Measurements from ENCODE around the gene PCSK4.
A peak's percentile ranks its signal among the peaks of the same experiment; 100 is the strongest.
"Not testable (repeated sequence)": the region's sequence is repeated elsewhere in the genome, so short reads cannot be mapped to it uniquely, and the experiment has no call there.

The PCSK4 gene

DNA sequence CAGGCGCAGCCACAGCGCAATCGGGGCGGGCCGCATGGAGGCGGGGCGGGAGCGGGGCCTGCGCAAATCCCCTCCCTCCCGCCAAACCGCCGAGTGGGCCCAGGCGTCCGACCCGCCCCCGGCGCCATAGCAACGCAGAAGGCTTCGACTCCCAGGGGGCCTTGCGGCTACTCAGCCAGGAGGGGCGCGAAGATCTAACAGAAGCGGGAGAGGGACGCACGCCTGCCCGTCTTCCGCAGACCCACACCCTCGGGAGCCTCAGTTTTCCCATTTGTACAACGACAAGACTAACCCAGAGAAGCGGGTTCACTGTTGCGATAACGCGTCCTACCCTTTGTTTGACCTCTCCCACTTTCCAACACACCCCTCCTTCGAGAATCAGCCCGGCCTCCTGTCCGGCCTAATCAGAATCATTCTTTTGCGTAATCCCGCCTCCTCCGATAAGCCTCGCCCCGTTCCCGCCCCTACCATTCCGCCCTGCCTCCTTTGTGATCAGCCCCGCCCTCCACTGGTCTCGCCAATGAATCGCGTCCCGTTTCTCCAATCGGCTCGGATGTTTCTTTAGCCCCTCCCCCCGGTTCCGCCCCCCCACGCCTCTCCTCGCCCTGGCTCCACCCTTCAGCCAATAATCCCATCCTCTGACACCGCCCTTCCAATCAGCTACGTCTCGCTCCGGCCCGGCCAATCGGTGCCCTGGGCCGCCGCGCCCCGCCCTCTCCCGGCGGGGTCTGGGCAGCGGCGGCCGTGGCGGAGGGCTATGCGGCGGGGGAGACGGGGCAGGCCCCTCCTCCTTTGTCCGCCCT is at the start of gene PCSK4:
TSS of gene PCSK4 (minus strand) at position 40 of the 803 bp plus-strand sequence. CDS start at position 36, 4 bp downstream.
- H3K4me3 ChIP-seq (ENCODE audit: low read depth, low read length), result peak within 1 kb of the TSS; percentile 59

DNA sequence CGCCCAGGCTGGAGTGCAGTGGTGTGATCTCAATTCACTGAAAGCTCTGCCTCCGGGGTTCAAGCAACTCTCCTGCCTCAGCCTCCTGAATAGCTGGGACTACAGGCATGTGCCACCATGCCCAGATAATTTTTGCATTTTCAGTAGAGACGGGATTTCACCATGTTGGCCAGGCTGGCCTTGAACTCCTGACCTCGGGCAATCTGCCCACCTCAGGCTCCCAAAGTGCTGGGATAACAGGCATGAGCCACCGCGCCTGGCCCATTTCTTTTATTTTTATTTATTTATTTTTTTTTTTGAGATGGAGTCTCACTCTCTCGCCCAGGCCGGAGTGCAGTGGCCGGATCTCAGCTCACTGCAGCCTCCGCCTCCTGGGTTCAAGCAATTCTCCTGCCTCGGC is 49.6 kb upstream of the PCSK4 start:
- not testable (repeated sequence) for H3K4me3 ChIP-seq (ENCODE audit: low read depth, low read length)

DNA sequence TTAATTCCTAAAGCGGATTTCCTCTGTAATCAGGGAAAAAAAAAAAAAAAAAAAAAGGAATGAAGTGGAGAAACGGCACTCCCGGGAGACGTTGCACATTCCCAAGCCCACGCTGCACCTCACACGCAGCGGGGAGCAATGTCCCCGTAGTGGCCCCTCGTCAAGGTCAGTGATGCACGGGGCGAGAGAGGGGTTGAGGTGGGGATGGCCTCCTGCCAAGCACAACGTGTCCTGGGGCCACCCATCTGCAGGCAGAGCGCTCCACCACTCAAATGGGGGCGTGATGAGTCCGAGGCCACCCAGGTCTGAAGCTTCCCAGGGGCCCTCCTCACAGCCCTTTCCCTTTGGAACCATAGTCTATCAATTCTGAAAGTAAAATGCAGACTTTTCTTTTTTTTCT is 48.8 kb upstream of the PCSK4 start:
- H3K4me3 ChIP-seq (ENCODE audit: low read depth, low read length), result no peak overlapping the region

DNA sequence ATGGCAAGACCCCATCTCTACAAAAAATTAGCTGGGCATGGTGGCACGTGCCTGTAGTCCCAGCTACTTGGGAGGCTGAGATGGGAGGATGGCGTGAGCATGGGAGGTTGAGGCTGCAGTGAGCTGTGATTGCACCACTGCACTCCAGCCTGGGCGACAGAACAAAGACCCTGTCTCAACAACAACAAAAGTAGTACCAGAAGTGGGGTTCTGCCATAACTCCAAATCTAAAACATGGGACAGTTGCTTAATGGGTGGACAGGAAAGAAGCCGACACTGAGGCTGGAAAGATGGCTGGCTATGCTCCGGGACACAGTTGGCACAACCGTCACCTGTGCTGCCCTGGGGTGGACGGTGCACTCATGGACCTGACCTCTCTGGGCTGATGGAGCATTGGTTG is 45.5 kb upstream of the PCSK4 start:
- H3K4me3 ChIP-seq (ENCODE audit: low read depth, low read length), result not testable (repeated sequence)

DNA sequence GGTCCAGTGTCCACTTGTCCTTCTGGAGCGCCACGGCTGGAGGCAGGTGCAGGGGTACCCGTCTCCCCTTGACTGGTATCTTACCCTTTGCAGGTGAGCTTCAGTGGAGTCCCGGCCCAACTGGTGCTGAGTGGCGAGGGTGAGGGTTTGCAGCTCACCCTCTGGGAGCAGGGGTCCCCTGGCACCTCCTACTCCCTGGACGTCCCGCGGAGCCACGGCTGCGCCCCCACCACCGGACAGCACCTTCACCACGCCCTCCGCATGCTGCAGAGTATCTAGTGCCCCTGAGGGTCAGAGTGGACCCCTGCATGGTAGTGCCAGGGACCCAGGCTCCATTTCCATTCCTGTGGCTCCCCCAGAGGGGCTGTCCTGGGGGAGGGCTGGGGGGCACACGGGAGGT is 44.8 kb upstream of the PCSK4 start:
- H3K4me3 ChIP-seq (ENCODE audit: low read depth, low read length), result no peak overlapping the region

DNA sequence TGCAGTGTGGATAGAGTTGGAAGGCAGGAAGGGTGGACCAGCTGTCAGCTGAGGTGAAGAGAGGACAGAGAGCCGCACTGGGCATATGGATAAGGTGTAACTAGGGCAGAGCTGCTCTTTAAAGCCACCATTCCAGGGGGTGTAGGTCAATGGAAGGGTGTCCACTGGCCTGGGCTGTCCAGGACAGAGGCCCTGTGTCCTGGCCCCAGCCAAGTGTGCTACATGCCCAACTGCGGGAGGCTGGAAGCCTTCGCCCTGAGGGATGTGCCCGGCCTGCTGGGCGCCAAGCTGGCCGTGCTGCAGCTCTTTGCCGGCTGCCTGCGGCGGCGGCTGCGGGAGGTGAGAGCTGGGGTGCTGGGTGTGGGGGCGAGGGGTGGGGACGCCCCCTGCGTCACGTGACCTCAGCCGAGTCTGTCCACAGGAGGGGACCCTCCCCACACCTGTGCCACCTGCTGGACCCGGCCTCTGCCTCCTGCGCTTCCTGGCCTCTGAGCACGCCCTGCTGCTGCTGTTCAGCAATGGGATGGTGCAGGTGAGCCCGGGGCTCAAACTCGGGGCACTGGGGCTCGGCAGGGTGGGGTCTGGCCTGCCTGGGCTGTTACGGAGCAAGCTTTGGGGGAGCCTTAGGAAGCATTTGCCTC is 43.5 kb upstream of the PCSK4 start:
- H3K4me3 ChIP-seq (ENCODE audit: low read depth, low read length), result no peak overlapping the region

DNA sequence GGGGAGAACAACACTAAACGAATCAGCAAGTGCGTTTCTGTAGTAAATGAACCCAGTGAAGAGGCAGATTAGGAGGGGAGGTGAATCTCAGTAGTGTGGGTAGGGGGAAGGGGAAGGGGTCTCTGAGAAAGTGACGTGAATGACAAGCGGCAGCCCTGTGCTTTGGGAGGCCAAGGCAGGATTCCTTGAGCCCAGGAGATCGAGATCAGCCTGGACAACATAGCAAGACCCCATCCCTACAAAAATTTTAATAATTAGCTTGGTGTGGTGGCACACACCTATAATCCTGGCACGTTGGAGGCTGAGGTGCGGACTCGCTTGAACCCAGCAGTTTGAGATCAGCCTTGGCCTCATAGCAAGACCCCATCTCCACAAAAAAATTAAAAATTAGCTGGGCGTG is 41.9 kb upstream of the PCSK4 start:
- H3K4me3 ChIP-seq (ENCODE audit: low read depth, low read length), result no peak overlapping the region

DNA sequence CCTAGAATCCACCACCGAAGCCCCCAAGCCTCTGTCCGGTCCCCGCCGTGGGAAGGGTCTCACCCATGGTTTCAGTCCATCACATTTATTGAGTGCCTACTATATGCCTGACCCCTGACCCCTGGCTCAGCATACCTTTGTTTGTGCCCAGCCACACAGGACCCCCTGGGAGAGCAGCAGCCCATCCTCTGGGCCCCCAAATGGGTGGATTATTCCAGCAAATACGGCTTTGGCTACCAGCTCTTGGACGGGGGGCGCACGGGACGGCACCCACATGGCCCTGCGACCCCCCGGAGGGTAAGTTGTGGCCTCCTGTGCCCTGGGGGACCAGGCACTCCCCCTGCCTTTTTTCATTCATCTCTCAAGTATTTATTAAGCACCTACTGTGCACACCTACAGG is 41.4 kb upstream of the PCSK4 start:
- no peak overlapping the region for H3K4me3 ChIP-seq (ENCODE audit: low read depth, low read length)

DNA sequence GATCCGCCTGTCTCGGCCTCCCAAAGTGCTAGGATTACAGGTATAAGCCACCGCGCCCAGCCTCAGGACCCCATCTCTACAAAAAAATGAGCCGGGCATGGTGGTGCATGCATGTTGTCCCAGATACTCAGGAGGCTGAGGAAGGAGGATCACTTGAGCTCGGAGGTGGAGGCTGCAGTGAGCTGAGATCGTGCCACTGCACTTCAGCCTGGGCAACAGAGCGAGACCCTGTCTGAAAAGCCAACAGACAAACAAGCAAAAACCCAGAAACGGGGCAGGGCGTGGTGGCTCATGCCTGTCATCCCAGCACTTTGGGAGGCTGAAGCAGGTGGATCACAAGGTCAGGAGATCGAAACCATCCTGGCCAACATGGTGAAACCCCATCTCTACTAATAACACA is 40.7 kb upstream of the PCSK4 start:
- H3K4me3 ChIP-seq (ENCODE audit: low read depth, low read length), result not testable (repeated sequence)

DNA sequence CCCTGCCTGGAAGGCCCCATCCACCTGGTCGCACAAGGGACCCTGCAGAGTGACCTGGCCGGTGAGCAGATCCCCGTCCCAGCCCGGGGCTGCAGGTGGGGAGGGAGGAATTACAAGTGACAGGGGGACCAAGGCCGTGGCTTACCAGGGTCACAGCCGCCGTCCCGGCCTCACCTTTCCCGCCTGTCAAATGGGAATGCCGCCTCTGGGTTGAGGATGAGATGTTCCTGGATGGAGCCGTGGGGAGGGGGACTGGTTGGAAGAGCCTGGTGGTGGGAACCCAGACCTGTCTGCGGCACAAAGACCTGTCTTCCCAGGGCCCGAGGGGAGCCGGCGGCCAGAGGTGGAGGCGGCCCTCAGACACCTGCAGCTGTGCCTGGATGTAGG is 39.3 kb upstream of the PCSK4 start:
- no peak overlapping the region for H3K4me3 ChIP-seq (ENCODE audit: low read depth, low read length)

DNA sequence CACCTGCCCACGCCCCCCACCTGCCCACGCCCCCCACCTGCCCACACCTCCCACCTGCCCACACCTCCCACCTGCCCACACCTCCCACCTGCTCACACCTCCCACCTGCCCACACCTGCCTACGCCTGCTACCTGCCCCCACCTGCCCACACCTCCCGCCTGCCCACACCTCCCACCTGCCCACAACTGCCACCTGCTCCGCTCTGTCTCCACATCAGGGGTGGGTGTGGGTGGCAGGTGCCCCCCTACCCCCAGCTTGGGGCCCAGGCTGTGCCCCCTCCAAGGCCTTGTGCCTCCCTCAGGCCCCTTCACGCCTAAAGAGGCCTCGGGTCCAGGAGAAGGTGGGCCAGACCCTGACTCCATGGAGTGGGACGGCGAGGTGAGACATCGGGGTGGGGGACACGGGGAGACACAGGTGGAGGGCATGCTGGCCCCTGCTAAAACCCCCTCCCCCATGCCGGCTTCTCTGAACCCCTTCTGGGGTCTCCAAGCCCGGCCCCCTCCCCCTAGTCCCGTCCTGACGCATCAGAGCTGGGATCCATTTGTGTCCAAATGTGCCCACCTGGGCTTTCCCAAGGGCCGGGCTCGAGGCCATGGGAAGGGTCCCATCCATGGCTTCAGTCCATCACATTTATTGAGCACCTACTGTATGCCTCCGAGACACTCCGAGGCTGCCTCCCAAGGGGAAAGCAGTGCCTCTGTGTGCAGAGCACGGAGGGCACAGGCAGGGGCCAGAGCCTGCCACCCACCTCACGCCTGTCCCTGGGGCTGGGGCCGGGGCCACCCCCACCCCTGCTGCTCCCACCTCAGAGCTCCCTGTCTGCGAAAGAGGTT is 38.7 kb upstream of the PCSK4 start:
- no peak overlapping the region for H3K4me3 ChIP-seq (ENCODE audit: low read depth, low read length)

DNA sequence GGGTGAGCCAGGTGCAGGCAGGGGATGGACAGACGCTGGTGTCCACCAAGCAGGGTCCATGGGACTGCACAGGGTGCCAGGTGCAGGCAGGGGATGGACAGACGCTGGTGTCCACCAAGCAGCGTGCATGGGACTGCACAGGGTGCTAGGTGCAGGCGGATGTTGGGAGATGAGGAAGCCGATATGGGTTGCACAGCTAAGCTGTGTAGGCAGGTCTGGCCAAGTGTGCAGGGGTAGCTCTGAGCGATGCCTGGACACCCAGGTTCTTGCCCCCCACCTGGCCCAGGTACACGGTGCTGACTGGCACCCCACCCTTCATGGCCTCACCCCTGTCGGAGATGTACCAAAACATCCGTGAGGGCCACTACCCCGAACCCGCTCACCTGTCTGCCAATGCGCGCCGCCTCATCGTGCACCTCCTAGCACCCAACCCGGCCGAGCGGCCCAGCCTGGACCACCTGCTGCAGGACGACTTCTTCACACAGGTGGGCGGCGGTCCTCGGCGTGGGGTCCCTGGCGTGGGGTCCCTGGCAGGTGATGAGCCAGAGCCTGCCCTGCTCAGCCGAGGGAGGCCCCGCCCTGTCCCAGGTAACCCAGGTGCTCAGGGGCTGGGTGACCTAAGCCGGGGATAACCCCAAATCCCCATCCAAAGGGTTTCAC is 37.6 kb upstream of the PCSK4 start:
- H3K4me3 ChIP-seq (ENCODE audit: low read depth, low read length), result no peak overlapping the region

DNA sequence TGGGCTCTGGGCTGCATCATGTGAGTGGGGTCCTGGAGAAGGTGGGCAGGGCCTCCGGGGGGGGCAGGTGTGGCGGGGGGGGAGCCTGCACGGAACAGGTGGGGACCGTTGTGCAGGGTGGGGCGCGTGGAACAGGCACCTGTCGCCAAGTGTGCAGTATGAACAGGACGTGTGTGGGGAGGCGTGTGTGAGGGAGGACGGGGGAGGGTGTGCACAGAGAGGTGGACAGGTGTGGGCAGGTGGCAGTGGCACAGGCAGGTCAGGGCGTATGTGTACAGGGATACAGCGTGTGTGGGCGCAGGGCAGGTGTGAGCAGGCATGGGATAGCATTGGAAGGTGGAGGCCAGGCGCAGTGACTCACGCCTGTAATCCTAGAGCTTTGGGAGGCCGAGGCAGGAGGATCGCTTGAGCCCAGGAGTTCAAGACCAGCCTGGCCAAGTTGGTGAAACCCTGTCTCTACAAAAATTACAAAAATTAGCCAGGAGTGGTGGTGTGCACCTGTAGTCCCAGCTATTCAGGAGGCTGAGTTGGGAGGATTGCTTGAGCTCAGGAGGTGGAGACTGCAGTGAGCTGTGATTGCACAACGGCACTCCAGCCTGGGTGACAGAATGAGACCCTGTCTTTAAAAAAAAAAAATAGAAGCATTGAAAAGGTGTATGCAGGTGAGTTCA is 37.0 kb upstream of the PCSK4 start:
- H3K4me3 ChIP-seq (ENCODE audit: low read depth, low read length), result no peak overlapping the region

DNA sequence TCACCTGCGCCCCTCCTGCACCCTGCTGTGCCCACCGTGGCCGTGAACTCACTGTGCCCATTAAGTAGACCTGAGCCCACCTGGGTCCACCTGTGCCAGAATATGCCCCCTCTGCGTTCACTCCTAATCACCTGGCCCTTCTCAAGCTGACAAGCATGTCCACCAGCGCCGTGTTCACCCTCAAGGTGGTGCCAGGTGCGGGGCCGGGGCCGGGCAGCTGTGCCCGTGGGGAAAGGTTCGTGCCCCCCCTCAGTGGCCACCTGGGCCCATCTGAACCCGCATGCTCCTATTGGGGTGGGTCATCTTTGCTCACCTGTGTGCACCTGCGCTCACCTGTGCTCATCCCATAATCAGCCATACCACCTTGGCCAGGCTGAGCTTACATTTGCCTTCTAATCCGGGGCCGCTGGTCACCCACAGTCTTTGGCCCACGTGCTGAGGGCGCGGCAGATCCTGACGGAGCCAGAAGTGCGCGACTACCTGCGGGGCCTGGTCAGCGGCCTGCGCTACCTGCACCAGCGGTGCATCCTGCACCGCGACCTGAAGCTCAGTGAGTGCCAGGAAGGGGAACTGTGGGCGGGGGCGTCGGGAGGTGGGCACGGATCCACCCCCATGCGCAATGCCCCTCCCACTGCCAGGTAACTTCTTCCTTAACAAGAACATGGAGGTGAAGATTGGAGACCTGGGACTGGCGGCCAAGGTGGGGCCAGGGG is 36.1 kb upstream of the PCSK4 start:
- H3K4me3 ChIP-seq (ENCODE audit: low read depth, low read length), result no peak overlapping the region

DNA sequence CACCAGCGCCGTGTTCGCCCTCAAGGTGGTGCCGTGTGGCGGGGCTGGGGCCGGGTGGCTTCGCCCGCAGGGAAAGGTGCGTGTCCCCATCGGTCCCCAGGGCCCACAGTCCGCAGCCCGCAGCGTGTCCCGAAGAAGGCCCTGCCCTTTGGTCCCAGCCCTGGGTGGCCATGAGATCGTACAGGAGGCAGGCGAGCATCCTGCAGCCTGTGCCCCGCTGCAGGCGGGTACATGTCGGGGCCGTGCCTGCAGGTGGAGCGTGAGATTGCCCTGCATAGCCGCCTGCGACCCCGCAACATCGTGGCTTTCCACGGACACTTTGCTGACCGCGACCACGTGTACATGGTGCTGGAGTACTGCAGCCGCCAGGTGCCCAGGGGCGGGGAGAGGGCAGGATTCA is 35.2 kb upstream of the PCSK4 start:
- no peak overlapping the region for H3K4me3 ChIP-seq (ENCODE audit: low read depth, low read length)

DNA sequence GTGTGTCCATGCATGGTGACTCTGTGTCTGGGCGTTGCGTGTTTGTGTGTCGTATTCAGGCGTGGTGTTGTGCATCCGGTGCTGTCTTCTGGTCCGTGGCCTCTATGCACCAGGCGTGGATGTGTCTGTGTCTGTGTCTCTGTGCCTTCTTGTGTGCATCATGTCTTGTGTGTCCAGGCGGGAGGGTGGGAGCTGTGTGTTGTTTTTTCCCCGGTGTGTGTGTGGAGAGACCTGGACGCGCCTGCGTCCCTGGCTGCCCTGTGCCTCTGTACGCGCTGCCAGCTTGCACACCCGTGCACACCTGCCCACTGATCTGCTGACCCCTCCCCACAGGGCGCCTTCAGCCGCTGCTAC is 34.8 kb upstream of the PCSK4 start:
- H3K4me3 ChIP-seq (ENCODE audit: low read depth, low read length), result no peak overlapping the region

DNA sequence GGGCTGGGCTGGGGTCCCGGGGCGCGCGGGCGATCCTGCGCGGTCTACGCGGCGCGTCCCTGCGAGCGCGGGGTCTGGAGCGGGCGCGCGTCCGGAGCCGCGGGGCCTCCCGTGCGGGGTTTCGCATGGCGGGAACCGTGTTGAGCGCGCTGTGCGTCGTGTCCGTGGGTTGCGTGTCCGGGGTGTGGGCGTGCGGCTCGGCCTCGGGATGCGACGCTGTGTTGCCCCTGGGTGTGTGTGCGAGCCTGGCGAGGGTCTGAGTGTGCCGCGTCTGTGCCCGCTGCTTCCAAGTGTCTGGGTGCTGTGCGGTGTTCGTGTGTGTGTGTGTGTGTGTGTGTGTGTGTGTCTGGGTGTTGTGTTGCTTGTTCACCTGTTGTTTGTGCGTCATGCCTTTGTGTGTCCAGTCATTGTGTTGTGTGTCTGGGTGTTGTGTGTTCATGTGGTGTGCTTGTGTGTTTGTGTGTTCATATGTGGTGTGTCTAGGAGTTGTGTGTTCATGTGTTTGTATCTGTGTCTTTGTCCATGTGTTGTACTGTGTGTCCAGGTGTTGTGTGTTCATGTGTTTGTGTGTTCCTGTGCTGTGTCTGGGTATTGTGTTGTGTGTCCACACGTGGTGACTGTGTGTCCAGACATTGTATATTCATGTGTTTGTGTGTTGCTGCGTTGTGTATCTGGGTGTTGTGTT is 34.3 kb upstream of the PCSK4 start:
- peak overlapping the region; percentile 22 for H3K4me3 ChIP-seq (ENCODE audit: low read depth, low read length)

DNA sequence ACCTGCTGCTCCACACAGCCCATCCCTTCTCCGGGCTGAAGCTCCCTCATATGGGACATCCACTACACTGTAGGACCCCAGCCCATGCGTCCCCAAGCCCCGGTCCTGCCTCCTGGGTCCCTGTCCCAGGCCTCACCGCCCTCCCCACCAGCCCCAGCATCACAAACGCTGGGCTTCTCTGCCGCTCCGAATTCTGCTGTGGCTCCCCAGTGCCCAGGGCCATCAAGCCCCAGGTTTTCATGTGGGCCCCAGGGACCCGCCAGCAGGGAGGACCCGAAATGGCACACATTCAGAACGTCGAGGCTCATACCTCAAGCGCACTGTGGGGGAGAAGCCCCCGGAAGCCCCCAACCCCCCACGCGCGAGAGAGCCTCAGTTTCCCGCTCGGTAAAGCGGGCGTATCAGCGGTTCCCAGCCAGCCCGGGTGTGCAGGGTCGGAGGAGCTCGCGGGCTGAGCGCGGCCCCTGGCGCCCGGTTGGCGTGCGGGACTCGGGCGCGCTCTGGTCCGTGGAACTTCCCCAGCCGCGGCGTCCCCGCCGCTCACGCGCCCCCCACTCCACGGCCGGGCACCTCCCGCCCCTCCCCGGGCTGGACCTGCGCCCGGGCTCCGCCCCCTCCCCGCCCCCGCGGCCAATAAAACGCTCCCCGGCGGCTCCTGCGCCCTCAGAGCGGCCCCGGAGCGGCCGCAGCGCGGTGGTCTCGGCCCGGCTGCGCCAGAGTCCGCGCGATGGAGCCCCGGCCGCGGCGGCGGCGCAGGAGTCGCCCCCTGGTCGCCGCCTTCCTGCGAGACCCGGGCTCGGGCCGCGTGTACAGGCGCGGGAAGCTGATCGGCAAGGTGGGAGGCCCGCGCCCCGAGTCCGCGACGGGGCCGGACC is 33.5 kb upstream of the PCSK4 start, which contains the start of gene PLK5:
TSS of gene PLK5 (plus strand) at position 666 of the 875 bp plus-strand sequence. CDS start 2,920 bp downstream, outside the sequence.
- H3K4me3 ChIP-seq (ENCODE audit: low read depth, low read length), result peak within 1 kb of the TSS; percentile 22
